Measurements from ENCODE around the gene ARHGEF12.

Gene ARHGEF12

DNA sequence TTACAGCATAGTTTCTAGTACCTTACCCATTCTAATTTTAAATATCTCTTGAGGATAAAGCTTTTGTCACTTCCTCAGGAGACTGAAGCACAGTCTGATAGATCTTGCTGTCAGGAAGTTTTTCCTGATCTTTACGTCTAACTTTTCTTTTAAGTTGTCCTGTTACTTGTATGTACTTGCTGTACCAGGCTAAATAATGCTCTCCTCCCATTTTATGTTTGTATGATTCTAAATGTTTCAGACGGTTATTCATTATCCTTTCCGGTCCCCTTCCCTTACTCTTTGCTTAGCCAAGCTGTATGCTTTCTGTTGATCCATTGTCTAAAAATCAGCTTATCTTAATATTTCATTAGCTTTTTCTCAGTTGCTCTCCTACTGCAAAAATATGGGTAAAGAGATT lies 6.0 kb downstream of the ARHGEF12 start:
- no peak for DNase-seq

GRCh38 chr11:120342678-120343077 lies 6.5 kb downstream of the ARHGEF12 start:
- no peak for DNase-seq

GRCh38 chr11:120343429-120343828 lies 7.2 kb downstream of the ARHGEF12 start:
- DNase-seq, result no peak

GRCh38 chr11:120344302-120345004 lies 8.2 kb downstream of the ARHGEF12 start:
- no peak for DNase-seq

- DNase-seq, result no peak
Measured at GRCh38 chr11:120346233-120346632, 10.0 kb downstream of the ARHGEF12 start.

- DNase-seq, result no peak
Measured at GRCh38 chr11:120350637-120351036, 14.4 kb downstream of the ARHGEF12 start.

- no peak for DNase-seq
Measured at GRCh38 chr11:120352405-120352804, 16.2 kb downstream of the ARHGEF12 start.

- DNase-seq, result no peak
Measured at GRCh38 chr11:120354068-120354467, 17.9 kb downstream of the ARHGEF12 start.

- no peak for DNase-seq
Measured at GRCh38 chr11:120354779-120355178, 18.6 kb downstream of the ARHGEF12 start.

DNA sequence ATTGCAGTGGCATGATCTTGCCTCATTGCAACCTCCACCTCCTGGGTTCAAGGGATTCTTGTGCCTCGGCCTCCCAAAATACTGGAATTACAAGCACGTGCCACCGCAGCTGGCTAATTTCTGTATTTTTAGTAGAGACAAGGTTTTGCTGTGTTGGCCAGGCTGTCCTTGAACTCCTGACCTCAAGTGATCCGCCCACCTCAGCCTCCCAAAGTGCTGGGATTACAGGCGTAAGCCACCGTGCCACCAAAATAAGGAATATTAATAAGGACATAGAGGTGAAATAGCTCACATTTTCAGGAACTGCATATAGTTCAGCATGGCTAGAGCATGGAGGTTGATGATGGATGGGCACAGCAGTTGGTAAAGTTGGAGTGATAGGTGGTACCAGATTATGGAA lies 21.4 kb downstream of the ARHGEF12 start:
- no peak for DNase-seq

DNA sequence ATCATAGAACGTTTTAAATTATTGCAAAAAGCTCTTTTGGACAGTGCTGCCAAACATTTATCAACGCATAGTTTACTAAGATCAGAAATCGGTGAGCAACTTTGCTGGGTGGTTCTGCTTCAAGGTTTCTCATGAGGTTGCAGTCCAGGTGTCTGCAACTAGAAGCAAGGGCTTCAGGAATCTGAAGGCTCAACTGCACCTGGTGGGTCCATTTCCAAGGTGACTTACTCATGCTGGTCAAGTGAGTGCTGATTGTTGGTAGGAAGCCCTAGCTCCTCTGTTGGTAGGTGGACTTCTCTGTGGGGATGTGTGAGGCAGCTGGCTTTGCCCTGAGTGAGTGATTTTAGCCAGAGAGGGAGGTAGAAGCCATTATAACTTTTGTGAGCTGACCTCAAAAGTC lies 22.5 kb downstream of the ARHGEF12 start:
- no peak for DNase-seq

GRCh38 chr11:120363436-120363835 lies 27.2 kb downstream of the ARHGEF12 start:
- DNase-seq, result no peak

DNA sequence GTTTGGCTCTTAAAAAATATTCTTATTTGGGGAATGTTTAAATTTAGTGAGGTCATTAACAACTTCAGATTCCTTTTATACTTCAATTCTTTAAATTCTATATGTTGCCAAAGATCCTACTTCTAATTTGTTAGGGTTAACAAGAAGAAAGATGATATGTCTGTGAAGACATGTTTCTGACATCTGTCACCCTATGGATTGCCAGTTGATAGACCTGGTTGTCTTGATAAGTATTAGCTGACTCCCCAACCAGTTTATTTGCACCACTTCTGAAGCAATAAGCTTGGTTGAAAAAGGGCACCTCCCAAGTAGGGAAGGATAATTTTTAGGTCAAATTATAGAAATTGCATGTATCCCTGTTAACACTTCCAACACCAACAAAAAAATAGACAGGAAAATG lies 29.3 kb downstream of the ARHGEF12 start:
- DNase-seq, result no peak

GRCh38 chr11:120372296-120372695 lies 36.1 kb downstream of the ARHGEF12 start:
- DNase-seq, result no peak

GRCh38 chr11:120375076-120375475 lies 38.9 kb downstream of the ARHGEF12 start:
- DNase-seq, result no peak

DNA sequence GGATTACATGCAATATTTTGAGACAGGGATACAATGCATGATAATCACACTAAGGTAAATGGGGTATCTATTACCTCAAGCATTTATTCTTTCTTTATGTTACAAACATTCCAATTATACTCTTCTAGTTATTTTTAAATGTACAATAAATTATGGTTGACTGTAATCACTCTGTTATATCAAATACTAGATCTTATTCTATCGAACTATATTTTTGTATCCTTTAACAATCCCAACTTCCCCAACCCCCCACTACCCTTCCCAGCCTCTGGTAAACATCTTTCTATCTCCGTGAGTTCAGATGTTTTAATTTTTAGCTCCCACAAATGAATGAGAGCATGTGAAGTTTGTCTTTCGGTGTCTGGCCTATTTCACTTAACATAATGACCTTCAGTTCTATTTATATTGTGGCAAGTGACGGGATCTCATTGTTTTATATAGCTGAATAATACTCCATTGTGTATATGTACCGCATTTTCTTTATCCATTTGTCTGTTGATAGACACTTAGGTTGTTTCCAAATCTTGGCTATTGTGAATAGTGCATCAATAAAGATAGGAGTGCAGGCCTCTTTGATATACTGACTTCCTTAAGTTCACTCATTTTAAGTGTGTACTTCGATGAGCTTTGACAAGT lies 40.5 kb downstream of the ARHGEF12 start:
- DNase-seq, result no peak

DNA sequence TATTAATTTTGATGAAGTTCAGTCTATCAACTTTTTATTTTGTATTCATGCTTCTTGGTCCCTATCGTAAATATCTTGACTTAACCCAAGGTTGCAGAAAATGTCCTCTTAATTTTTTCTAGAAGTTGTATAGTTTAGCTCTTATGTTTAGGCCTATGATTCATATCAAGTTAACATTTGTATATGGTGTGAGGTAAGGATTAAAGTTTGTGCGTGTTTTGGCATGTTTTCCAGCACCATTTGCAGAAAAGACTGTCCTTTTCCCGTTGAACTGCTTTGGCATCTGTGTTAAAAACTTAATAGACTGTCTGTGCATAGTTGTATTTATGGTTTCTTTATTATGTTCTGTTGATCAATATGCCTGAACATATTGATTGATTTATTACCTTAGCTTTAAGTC lies 42.3 kb downstream of the ARHGEF12 start:
- DNase-seq, result no peak

- DNase-seq, result no peak
Measured at GRCh38 chr11:120381401-120381800, 45.2 kb downstream of the ARHGEF12 start.

DNA sequence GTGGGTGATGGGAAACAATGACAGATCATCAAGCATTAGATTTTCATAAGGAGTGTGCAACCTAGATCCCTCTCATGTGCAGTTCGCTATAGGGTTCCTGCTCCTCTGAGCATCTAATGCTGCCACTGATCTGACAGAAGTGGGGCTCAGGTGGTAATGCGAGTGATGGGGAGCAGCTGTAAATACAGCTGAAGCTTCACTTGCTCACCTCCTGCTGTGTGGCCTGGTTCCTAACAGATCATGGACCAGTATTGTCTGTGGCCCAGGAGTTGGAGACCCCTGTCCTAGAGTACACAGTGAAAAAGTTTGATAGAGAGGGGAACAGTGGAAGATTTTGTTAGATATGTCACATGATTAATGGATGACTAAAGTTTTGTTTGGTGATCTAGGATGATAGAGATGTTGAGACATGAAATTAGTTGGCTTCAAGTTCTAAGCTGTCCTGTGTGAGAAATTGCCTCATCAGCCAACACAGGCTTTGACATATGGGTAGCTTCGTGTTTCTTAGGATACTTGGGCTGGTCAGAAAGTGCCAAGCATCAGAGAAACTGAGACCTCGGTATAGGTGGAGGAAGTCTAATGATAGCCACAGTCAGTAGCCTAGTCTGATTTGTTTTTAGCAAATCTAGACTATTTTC lies 47.4 kb downstream of the ARHGEF12 start:
- no peak for DNase-seq

DNA sequence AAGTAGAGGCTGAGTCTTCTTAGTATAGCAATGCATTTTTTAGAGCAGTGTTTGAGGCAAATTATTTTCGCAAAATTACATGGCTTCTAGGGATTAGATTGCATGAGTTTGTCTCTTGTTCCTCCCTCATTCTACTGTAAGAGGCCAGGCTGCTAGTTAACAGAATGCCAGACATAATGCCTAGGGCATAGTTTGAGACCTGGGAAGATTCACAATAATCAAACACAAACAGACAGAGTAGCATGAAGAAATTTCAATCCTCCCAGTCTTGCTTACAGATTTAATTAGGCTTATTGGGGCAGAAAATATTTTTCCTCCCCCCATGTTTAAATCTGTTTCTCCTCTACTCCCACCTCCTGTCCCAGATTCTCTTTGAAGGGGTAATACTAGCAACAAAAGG lies 48.3 kb downstream of the ARHGEF12 start:
- no peak for DNase-seq

DNA sequence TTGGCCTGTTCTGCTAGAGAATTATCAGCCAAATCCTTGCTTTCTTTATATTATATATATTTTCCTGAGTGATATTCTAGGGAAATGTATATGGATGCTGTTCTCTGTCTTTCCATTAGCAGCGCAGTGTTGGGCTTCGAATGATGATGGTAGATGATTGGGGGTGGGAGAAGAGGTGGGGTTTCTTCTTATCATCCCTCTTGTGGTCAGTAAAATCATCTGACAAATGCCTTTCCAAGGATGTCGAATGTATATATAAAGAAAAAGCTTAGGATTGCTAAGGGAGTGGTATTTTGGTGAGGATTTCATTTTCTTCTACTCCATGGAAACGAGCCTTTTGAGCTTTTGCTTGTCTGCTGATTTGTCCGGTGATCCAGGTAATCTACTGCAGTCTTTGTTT lies 48.9 kb downstream of the ARHGEF12 start:
- DNase-seq, result no peak

- DNase-seq, result no peak
Measured at GRCh38 chr11:120385655-120386054, 49.4 kb downstream of the ARHGEF12 start.

DNA sequence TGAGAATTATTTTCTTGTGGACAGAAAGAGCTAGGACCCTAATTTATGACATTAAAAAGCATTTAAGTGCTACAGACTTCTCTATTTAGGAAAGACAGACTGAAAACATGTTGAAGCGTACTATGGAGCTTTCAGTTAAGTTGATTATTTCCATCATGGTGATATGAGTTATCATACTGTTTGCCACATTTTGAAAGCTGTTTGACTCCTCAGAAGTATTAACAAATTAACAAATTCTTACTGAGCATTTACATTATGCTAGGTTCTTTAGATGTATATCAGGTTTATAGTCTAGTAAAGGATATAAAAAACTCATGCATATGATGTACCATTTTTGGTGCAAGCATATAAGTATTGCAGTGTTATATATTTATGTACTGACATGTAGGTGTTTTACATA lies 50.1 kb downstream of the ARHGEF12 start:
- no peak for DNase-seq

DNA sequence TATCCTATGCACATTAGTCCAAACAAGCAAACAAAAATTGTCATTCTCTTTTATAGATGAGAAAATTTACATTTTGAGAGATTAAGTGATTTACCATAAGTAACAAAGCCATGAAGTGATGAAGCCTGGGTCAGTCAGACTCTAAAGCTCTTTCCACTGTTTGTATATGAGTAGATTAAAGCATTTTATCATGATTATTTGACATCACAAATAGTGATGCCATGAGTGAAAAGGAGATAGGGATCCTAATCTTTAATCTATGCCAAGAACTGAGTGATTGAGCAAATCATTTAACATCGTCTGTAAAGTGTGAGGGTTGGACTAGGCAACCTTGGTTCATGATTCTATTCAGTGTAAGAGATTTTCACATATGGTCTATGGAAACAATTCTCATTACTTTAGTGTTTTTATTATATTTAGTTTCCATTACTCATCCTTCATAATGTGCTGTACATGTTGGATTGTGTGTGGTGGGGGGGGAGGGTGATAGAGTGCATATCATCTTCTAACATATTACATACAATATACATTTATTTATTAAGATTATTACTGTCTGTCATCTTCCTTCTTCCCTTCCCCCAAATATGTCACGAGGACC lies 50.7 kb downstream of the ARHGEF12 start:
- no peak for DNase-seq

Data from COR-L47 (cell line).